Vagina (tissue), 2 donors: ENCODE results near the gene ICE1.

ENCODE experiments used
- POLR2A ChIP-seq, 2 donors: fragments of 450-650 bp; IDR thresholded peaks; one replicate each; pipeline ENCODE4 v1.6.1; 2017; ENCODE audit warnings: antibody characterized with exemption in 2 of 2, mild to moderate bottlenecking in 2 of 2, moderate library complexity in 2 of 2
- TF ChIP-seq, protein P1 (sequence below), 3 experiments: fragments of 450-650 bp in 2 of 3; fragments of 200-600 bp in 1 of 3; sonication (generic) in 1 of 3; IDR thresholded peaks; one replicate each; pipeline ENCODE4 v1.5.1; 2017 to 2019; ENCODE audit warnings: antibody characterized with exemption in 3 of 3, mild to moderate bottlenecking in 2 of 3, moderate library complexity in 2 of 3

DNA sequence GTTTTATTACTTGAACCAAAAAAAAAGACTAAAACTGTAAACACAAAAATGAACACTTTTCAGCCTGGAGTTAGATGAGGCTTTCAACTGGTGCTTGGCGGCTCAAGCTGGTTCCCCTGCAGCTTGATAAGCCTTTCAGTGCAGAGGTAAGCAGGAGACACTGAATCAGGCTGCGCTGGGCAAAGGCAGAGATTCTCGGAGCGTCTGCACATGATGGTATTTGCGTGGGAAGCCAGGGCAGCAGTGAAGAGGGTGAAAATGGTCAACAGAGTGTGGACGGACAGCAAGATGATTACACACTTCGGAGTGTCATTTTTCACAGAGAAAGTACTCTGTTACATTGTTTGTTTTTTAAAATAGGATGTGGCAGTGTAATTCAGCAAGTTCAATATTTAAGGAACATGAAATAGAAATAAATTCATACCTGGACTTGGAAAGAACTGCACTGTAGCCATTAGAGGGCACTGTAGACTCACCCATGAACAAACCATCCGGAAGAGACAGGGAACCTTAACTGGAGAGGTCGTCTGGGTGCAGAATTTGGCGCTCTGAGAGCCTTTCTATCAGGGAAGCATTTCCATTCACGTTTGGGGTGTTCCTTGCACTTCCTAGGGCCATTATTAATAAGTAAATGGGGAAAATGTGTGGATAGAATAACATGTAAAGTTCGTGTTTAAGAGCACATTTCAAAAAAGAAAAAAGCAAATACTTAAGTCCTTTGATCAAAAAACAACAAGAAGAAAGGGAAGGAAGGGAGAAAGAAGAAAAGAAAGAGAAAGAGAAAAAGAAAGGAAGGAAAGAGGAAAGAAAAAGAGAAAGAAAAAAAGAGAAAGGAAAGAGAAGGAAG, 69.8 kb downstream of the ICE1 start:
- TF ChIP-seq, protein P1, sequence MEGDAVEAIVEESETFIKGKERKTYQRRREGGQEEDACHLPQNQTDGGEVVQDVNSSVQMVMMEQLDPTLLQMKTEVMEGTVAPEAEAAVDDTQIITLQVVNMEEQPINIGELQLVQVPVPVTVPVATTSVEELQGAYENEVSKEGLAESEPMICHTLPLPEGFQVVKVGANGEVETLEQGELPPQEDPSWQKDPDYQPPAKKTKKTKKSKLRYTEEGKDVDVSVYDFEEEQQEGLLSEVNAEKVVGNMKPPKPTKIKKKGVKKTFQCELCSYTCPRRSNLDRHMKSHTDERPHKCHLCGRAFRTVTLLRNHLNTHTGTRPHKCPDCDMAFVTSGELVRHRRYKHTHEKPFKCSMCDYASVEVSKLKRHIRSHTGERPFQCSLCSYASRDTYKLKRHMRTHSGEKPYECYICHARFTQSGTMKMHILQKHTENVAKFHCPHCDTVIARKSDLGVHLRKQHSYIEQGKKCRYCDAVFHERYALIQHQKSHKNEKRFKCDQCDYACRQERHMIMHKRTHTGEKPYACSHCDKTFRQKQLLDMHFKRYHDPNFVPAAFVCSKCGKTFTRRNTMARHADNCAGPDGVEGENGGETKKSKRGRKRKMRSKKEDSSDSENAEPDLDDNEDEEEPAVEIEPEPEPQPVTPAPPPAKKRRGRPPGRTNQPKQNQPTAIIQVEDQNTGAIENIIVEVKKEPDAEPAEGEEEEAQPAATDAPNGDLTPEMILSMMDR (IDR thresholded peaks at IDR 0.05) = peak; percentile 24 to 52 (median 46)
- no peak for TF ChIP-seq POLR2A (IDR thresholded peaks at IDR 0.05)
